HG03039 (cell line): Measurements from ENCODE around the gene CYFIP1.

Source experiments
- ATAC-seq: cut with Tn5 transposase; IDR thresholded peaks from one replicate; pipeline ENCODE4 v1.9.1; 2021; ENCODE audit warnings: mild to moderate bottlenecking, moderate library complexity; ENCODE audit not compliant: unreplicated experiment

Gene CYFIP1

DNA sequence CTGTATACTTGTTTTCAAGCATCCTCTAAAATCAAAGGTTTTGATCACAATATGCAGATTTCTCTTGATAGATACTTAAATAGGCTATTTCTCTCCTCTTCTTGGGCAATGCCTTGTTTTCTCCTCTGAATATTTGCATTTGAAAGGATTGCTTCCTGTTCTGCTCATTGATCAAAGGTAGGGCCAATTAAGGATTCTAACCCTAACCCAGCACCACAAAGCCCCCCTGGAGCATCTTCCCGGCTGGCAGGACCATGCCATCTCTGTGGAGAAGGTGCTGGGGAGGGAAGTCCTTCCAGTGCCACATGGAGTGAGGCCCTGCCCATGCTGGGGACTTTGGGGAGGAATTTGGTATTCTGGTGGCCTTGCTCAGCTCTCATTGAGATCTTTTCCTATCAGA lies 153.0 kb downstream of the CYFIP1 start:
- ATAC-seq, result no peak

GRCh38 chr15:22823495-22824128 lies 156.6 kb downstream of the CYFIP1 start:
- ATAC-seq, result no peak

DNA sequence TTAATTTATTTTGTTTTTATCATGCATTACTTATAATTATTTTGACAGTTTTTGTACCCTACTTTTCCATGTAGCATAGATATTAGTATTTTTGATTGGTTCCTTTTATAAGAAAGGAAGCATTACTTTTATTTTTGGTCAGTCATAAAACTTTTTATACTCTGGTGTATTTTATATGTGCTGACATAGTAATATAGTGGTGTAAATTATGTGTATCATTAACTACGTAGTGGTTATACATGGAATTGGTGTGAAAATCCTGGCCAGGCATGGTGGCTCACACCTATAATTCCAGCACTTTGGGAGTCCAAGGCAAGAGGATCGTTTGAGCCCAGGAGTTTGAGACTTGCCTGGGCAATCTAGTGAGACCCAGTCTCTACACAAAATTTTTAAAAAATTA lies 160.5 kb downstream of the CYFIP1 start:
- no peak for ATAC-seq
